Ascending aorta (tissue), 2 donors: Measurements from ENCODE around the gene ESR1. TPM values are rescaled to one million over a fixed set of nuclear protein-coding genes. Genes with fewer than 3 reads are reported as not detected.
A peak's percentile ranks its signal among the peaks of the same experiment; 100 is the strongest.
"Not testable (repeated sequence)": the region's sequence is repeated elsewhere in the genome, so short reads cannot be mapped to it uniquely, and the experiment has no call there.

ENCODE experiments used
- DNase-seq, 2 donors: peaks; one replicate each; pipeline ENCODE4 v3.0.0-alpha.2; 2019; ENCODE audit warnings: low spot score in 2 of 2
- H3K27ac ChIP-seq, 2 donors: fragments of 200-600 bp; sonication (generic); one replicate each; pipeline ENCODE4 v1.5.1; 2016 to 2017; ENCODE audit warnings: mild to moderate bottlenecking in 1 of 2
- H3K27me3 ChIP-seq: fragments of 200-600 bp; sonication (generic); one replicate; pipeline ENCODE4 v1.5.1; 2017
- H3K36me3 ChIP-seq, 2 donors: fragments of 200-600 bp; sonication (generic); one replicate each; pipeline ENCODE4 v1.5.1; 2016
- H3K4me1 ChIP-seq, 2 donors: fragments of 200-600 bp; sonication (generic); one replicate each; pipeline ENCODE4 v1.5.1; 2016 to 2017; ENCODE audit warnings: mild to moderate bottlenecking in 1 of 2
- H3K4me3 ChIP-seq, 2 donors: fragments of 200-600 bp; sonication (generic); one replicate each; pipeline ENCODE4 v1.5.1; 2016 to 2017; ENCODE audit warnings: mild to moderate bottlenecking in 1 of 2
- H3K9me3 ChIP-seq, 2 donors: fragments of 200-600 bp; sonication (generic); one replicate each; pipeline ENCODE4 v1.5.1; 2016
- intact Hi-C: fragments of 100-400 bp; cut with DNase I; formaldehyde crosslinking; loops from one replicate; pipeline ENCODE4 v1.15.1; 2023
- total RNA-seq: library from RNA; depleted of rRNA; stranded (reverse); fragments of >200 nt; gene quantifications from one replicate; pipeline ENCODE4 v1.1.0, GENCODE V29; 2016
- TF ChIP-seq, protein P1 (sequence below), 3 experiments: fragments of 200-600 bp in 2 of 3; fragments of 450-650 bp in 1 of 3; sonication (generic) in 2 of 3; IDR thresholded peaks; one replicate each; pipeline ENCODE4 v1.5.1; 2016 to 2019; ENCODE audit warnings: antibody characterized with exemption in 3 of 3, mild to moderate bottlenecking in 1 of 3, moderate library complexity in 1 of 3

ESR1 gene
- total RNA-seq, 1 donor from 2014 or later: 3.0 TPM

DNA sequence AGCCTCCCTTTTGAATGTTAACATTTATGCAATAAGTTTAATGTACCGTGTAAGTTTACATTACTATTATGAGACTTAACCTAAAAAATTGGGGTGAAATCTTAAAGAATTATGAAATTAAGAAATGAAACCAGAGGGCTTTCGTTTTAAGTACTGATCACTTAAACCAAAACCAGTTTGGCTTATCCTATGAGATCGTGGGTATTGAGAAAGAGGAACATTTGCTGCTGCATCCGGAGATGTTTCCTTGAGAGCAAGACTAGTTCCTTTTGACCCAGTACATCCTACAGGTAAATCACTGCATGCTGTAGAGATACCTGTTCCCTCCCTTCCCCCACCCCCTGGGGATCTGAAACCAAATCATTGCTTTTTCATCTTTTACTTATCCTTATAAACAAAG lies 201.3 kb downstream of the ESR1 start:
- no peak for DNase-seq
- intact Hi-C loops: no loop called here
- H3K27me3 ChIP-seq: no peaks in the 10 kb centered on the region
- no peaks in the 10 kb centered on the region for H3K4me1 ChIP-seq
- no peaks in the 10 kb centered on the region for H3K9me3 ChIP-seq
- TF ChIP-seq, protein P1, sequence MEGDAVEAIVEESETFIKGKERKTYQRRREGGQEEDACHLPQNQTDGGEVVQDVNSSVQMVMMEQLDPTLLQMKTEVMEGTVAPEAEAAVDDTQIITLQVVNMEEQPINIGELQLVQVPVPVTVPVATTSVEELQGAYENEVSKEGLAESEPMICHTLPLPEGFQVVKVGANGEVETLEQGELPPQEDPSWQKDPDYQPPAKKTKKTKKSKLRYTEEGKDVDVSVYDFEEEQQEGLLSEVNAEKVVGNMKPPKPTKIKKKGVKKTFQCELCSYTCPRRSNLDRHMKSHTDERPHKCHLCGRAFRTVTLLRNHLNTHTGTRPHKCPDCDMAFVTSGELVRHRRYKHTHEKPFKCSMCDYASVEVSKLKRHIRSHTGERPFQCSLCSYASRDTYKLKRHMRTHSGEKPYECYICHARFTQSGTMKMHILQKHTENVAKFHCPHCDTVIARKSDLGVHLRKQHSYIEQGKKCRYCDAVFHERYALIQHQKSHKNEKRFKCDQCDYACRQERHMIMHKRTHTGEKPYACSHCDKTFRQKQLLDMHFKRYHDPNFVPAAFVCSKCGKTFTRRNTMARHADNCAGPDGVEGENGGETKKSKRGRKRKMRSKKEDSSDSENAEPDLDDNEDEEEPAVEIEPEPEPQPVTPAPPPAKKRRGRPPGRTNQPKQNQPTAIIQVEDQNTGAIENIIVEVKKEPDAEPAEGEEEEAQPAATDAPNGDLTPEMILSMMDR (IDR thresholded peaks at IDR 0.05): no peak
- H3K4me3 ChIP-seq: no peak overlapping the region
- no peak overlapping the region for H3K27ac ChIP-seq
- no peaks in the 10 kb centered on the region for H3K36me3 ChIP-seq

DNA sequence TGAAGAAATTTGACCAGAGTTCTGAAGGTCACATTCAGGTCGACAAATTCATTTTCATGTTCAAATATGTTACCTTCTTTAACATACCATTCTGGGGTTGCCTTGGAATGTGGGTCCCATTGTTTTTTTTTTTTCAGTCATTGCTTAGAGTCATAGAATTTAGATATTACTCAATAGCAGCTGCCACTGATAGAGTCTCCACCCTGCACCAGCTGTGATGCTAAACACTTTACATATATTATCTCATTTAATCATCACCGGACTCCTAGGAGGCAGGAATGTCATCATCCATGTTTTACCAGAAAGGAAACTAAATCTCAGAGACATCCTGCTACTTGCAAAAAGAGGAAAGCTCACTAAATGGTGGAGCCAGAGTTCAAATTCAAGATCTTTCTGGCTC lies 204.7 kb downstream of the ESR1 start:
- intact Hi-C loops: no loop called here
- Histone ChIP-seq H3K36me3 (no peaks in the 10 kb centered on the region), H3K9me3 (no peaks in the 10 kb centered on the region), H3K4me1 (no peaks in the 10 kb centered on the region), H3K27ac (no peak overlapping the region), H3K4me3 (no peak overlapping the region), H3K27me3 (no peaks in the 10 kb centered on the region)
- TF ChIP-seq, protein P1 (IDR thresholded peaks at IDR 0.05): no peak
- no peak for DNase-seq

DNA sequence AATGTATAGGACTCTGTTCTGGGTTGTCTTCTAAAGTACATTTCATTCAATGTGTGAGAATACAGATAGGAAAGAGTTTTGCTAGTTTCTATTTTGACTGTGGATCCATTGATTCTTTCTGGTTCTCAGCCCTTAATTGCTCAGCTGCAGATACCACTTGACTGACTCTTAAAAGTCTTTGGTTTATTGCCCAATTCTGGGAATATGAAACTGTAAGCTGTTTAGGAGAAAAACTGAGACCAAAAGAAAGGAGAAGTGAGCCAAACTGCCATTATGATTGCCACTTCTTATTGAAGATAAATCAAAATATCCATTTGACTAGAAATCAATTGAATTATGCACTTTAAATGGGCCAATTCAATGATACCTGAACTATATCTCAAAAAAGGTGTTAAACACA lies 211.4 kb downstream of the ESR1 start:
- no peak for DNase-seq
- no peaks in the 10 kb centered on the region for H3K36me3 ChIP-seq
- H3K9me3 ChIP-seq: peaks cover 0 to 3% of the 10 kb centered on the region in 2 donors
- intact Hi-C loops: no loop called here
- H3K4me1 ChIP-seq: no peaks in the 10 kb centered on the region
- TF ChIP-seq, protein P1 (IDR thresholded peaks at IDR 0.05): no peak
- no peak overlapping the region for H3K27ac ChIP-seq
- no peaks in the 10 kb centered on the region for H3K27me3 ChIP-seq
- no peak overlapping the region for H3K4me3 ChIP-seq

DNA sequence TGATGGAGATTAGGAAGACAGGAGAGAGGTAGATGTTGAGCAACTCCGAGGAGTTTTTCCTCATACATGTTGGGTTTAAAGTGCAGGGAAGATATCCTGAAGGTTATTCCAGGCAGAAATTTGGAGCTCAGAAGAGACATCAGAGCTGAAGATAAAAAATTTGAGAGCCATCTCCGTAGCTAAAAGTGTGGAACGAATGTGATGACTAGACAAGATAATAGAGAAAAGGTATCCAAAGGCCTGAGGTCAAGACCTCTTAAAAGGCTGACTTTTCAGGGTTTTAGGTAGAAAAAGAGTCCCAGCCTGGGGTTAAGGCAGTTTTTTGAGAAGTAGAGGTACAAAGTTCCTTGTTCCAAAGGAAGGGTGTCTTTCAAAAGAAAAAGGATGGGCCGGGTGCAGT lies 214.8 kb downstream of the ESR1 start:
- no peak overlapping the region for H3K27ac ChIP-seq
- H3K4me3 ChIP-seq: no peak overlapping the region
- TF ChIP-seq, protein P1 (IDR thresholded peaks at IDR 0.05): no peak
- H3K27me3 ChIP-seq: no peaks in the 10 kb centered on the region
- no peak for DNase-seq
- H3K36me3 ChIP-seq: no peaks in the 10 kb centered on the region
- no peaks in the 10 kb centered on the region for H3K4me1 ChIP-seq
- intact Hi-C loops: no loop called here
- peaks cover 0 to 3% of the 10 kb centered on the region in 2 donors for H3K9me3 ChIP-seq

DNA sequence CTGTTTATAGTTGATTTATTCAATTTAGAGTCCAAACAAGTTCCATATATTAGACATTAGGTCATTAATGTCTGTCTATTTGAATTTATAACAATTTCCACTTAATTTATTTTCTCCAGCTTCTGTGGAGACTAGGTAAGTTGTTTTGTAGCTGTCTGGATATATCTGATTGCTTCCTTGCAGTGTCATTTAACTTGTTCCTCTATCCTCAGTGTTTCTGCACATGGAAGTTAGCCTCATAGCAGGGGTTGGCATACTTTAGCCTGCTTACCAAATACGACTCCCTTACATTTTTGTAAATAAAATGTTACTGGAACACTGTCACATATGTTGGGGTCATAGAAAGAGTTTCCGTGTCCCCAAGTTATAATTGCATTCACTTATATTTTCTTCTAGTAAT lies 216.1 kb downstream of the ESR1 start:
- TF ChIP-seq, protein P1 (IDR thresholded peaks at IDR 0.05): no peak
- Histone ChIP-seq H3K9me3 (peaks cover 0 to 3% of the 10 kb centered on the region in 2 donors), H3K4me1 (no peaks in the 10 kb centered on the region), H3K27ac (no peak overlapping the region), H3K4me3 (no peak overlapping the region), H3K36me3 (no peaks in the 10 kb centered on the region), H3K27me3 (no peaks in the 10 kb centered on the region)
- no peak for DNase-seq
- intact Hi-C loops: no loop called here

DNA sequence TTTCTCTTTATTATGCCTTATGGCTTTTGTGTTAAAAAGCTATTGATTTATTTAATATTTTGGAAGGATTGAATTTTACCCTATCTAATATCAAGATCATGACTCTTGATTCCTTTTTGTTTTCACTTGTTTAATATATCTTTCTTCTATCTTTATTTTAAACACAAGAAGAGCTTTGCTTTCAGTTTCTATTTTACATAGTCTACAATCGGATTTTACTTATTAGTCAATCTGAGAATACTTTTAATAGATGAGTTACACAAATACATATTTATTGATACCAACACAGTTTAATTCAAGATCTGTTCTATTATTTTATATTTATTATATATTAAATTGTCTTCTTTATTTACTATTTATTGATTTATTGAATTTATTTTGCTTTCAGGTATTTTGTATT lies 218.8 kb downstream of the ESR1 start:
- Histone ChIP-seq H3K9me3 (peaks cover 0 to 3% of the 10 kb centered on the region in 2 donors), H3K4me1 (no peaks in the 10 kb centered on the region), H3K27me3 (no peaks in the 10 kb centered on the region), H3K4me3 (peak overlapping the region; percentile 21 to 22), H3K36me3 (no peaks in the 10 kb centered on the region), H3K27ac (no peak overlapping the region)
- DNase-seq: no peak
- intact Hi-C loops: no loop called here
- TF ChIP-seq, protein P1 (IDR thresholded peaks at IDR 0.05): no peak

DNA sequence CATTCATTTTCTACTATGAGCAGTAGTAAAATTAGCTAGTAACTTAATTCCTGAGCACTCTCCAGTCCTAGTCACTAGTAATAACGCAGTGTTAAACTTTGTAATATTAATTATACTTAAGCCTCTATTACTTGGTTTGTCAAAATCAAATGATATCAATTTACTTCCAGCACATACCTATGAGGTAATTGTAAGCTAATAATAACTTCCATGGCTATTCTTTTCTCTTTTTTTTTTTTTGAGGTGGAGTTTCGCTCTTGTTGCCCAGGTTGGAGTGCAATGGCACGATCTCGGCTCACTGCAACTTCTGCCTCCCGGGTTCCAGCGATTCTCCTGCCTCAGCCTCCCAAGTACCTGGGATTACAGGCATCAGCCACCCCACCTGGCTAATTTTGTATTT lies 219.3 kb downstream of the ESR1 start:
- H3K27ac ChIP-seq, intact Hi-C loops, H3K36me3 ChIP-seq, DNase-seq, H3K4me3 ChIP-seq, H3K9me3 ChIP-seq, H3K27me3 ChIP-seq, H3K4me1 ChIP-seq: not testable (repeated sequence)

DNA sequence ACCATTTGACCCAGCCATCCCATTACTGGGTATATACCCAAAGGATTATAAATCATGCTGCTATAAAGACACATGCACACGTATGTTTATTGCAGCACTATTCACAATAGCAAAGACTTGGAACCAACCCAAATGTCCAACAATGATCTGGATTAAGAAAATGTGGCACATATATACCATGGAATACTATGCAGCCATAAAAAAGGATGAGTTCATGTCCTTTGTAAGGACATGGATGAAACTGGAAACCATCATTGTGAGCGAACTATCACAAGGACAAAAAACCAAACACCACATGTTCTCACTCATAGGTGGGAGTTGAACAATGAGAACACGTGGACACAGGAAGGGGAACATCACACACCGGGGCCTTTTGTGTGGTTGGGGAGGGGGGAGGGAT lies 226.3 kb downstream of the ESR1 start:
- H3K4me1 ChIP-seq, H3K27ac ChIP-seq, DNase-seq, H3K4me3 ChIP-seq, intact Hi-C loops, H3K27me3 ChIP-seq, H3K36me3 ChIP-seq, H3K9me3 ChIP-seq: not testable (repeated sequence)
